ENCODE data around the gene SLC1A4. TPM values are rescaled to one million over a fixed set of nuclear protein-coding genes. Genes with fewer than 3 reads are reported as not detected.
A peak's percentile ranks its signal among the peaks of the same experiment; 100 is the strongest.

The SLC1A4 gene
- total and polyA plus RNA-seq, 2 of the 4 experiments (the other 2 are of a cell fraction), result 6.8 to 8.1 TPM

DNA sequence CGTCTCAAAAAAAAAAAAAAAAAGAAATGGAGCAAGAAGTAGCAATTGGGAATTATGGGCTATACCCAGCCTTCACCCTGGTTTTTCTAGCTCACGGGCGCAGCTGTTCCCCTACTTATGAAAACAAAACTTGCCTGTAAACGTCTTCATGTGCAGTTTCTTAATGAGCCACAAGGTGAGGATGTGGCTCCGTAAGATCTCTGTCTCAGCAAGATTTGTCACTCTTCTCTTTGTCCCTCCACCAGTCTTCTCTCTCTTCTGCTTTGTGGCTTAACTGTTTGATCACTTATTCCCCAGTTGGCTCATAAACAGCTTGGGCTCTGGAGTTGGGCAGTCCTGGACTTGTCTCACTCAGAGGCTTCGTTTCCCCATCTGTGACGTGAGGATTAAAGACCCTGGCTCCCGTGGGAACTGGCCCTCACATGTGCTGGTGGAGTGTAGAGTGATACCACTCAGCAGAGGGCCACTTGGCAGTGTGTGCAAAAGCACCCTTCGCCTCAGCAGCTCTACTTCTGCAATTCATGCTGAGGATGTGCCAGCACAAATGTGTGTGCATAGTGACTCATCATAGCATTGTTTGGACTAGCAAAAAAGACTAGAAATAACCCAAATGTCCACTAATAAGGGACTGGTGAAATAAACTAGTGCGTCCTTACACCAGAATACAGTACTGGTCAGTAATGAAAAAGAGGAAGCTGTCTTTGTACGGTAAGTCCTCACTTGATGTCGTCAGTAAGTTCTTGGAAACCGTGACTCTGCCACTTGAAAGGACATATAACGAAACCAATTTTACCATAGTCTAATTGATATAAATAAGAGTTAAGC, 75.7 kb downstream of the SLC1A4 start (continued):
- TF ChIP-seq BHLHE40 (IDR thresholded peaks at IDR 0.05; ENCODE audit: low read depth, low read length), result no peak; the same call in 1 of the 2 replicates
- peak; percentile 41; the same call in 1 of the 2 replicates for TF ChIP-seq NFE2L2 (IDR thresholded peaks at IDR 0.05; ENCODE audit: low read depth, low read length)

- Histone ChIP-seq H3K4me2 (ENCODE audit: low read depth, low read length) (no peak overlapping the region), H2BK120ac (ENCODE audit: low read depth, low read length) (peak overlapping the region; percentile 42; the same call in 1 of the 2 replicates), H2AK9ac (replicated peaks; ENCODE audit: low read depth, low read length, poor library complexity) (no peak overlapping the region), H3K9ac (ENCODE audit: low read depth, low read length) (no peak overlapping the region), H2AFZ (replicated peaks; ENCODE audit: low read length, poor library complexity) (peak overlapping the region; percentile 15), H2BK5ac (ENCODE audit: low read depth, low read length, poor library complexity, severe bottlenecking) (peak overlapping the region; percentile 24), H3K56ac (ENCODE audit: extremely low read depth, insufficient read depth, low read length) (no peak overlapping the region), H3K18ac (ENCODE audit: low read depth, low read length) (peak overlapping the region; percentile 31; the same call in 1 of the 2 replicates), H3K4me3 (ENCODE audit: insufficient read depth, low read depth, low read length) (no peak overlapping the region), H2BK15ac (ENCODE audit: low read depth, low read length) (no peak overlapping the region; the same call in 2 of the 3 replicates), H3K4ac (ENCODE audit: low read depth, low read length) (peak overlapping the region; percentile 7), H3K79me1 (ENCODE audit: low read depth in 1 of 2, low read length in 2 of 2) (peaks cover 34 to 87% of the 10 kb centered on the region in 2 experiments), H2AK5ac (ENCODE audit: low read depth, low read length) (peak overlapping the region; percentile 41; the same call in 1 of the 2 replicates), H3K9me1 (ENCODE audit: insufficient read depth, low read length) (peaks cover 42% of the 10 kb centered on the region), H3K23ac (ENCODE audit: low read depth, low read length) (no peak overlapping the region), H4K8ac (ENCODE audit: low read depth in 2 of 2, low read length in 2 of 2) (peak overlapping the region in 1 of 2 experiments; percentile 68; a peak in 3 of 4 replicates), H3K36me3 (ENCODE audit: control insufficient read depth, insufficient read depth, low read length) (peaks cover 29% of the 10 kb centered on the region), H4K91ac (ENCODE audit: insufficient read depth, low read depth, low read length) (peak overlapping the region; percentile 13; the same call in 1 of the 2 replicates), H3K27ac (ENCODE audit: insufficient read depth, low read length) (no peak overlapping the region), H3K14ac (replicated peaks; ENCODE audit: low read depth, low read length) (no peak overlapping the region), H3K27me3 (ENCODE audit: control insufficient read depth, insufficient read depth, low read length) (no peaks in the 10 kb centered on the region), H3K4me1 (ENCODE audit: control insufficient read depth, insufficient read depth, low read length) (peaks cover 37% of the 10 kb centered on the region), H3K9me3 (ENCODE audit: control insufficient read depth, insufficient read depth, low read length) (no peaks in the 10 kb centered on the region), H2BK20ac (ENCODE audit: low read depth, low read length) (no peak overlapping the region; the same call in none of the 2 replicates), H4K5ac (ENCODE audit: low read depth, low read length) (peak overlapping the region; percentile 13; the same call in 1 of the 2 replicates), H4K20me1 (ENCODE audit: insufficient read depth, low read length) (peaks cover 36% of the 10 kb centered on the region)
- CTCF ChIA-PET, result no interaction called here
- dilution Hi-C loops (cut with HindIII; ENCODE audit: low sequenced_read_pairs, unreplicated experiment) (no loop called here), intact Hi-C loops (cut with micrococcal nuclease) (loop anchor here (10.0 kb wide), 1 partner anchor 367 kb away; the partner anchor contains the start of gene SPRED2), in situ Hi-C loops (cut with MboI; ENCODE audit: low sequenced_read_pairs) (loop anchor here (25.0 kb wide), 1 partner anchor 494 kb away; no protein-coding TSS in a partner anchor)
- DNase-seq, result no peak
- ATAC-seq (ENCODE audit: low read depth), result no peak
- 73% methylated on average over 2 of the region's 14 CpGs; no CpG with 5 or more reads in 1 of the 2 experiments for WGBS, 2 experiments (ENCODE audit: extremely low coverage in 2 of 2, insufficient read length in 1 of 2)
- POLR2A ChIA-PET (ENCODE audit: unreplicated experiment), result no interaction called here
- BruUV-seq (replicated peaks), result no TSS peak
- TF ChIP-seq, protein P1, sequence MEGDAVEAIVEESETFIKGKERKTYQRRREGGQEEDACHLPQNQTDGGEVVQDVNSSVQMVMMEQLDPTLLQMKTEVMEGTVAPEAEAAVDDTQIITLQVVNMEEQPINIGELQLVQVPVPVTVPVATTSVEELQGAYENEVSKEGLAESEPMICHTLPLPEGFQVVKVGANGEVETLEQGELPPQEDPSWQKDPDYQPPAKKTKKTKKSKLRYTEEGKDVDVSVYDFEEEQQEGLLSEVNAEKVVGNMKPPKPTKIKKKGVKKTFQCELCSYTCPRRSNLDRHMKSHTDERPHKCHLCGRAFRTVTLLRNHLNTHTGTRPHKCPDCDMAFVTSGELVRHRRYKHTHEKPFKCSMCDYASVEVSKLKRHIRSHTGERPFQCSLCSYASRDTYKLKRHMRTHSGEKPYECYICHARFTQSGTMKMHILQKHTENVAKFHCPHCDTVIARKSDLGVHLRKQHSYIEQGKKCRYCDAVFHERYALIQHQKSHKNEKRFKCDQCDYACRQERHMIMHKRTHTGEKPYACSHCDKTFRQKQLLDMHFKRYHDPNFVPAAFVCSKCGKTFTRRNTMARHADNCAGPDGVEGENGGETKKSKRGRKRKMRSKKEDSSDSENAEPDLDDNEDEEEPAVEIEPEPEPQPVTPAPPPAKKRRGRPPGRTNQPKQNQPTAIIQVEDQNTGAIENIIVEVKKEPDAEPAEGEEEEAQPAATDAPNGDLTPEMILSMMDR (conservative IDR thresholded peaks at IDR 0.05; ENCODE audit: low read depth, low read length), result no peak
- TF ChIP-seq FOS (IDR thresholded peaks at IDR 0.05; ENCODE audit: low read depth, low read length) (no peak), RFX5 (IDR thresholded peaks at IDR 0.05; ENCODE audit: low read depth, low read length) (no peak), SMC3 (IDR thresholded peaks at IDR 0.05; ENCODE audit: low read depth, low read length) (no peak), MAFK (IDR thresholded peaks at IDR 0.05; ENCODE audit: low read depth, low read length) (no peak), MXI1 (IDR thresholded peaks at IDR 0.05; ENCODE audit: borderline replicate concordance, low read depth, low read length) (no peak), CEBPB (IDR thresholded peaks at IDR 0.05; ENCODE audit: low read depth, low read length) (no peak), RCOR1 (IDR thresholded peaks at IDR 0.05; ENCODE audit: insufficient replicate concordance, low read length) (no peak)
- TF ChIP-seq, protein P2, sequence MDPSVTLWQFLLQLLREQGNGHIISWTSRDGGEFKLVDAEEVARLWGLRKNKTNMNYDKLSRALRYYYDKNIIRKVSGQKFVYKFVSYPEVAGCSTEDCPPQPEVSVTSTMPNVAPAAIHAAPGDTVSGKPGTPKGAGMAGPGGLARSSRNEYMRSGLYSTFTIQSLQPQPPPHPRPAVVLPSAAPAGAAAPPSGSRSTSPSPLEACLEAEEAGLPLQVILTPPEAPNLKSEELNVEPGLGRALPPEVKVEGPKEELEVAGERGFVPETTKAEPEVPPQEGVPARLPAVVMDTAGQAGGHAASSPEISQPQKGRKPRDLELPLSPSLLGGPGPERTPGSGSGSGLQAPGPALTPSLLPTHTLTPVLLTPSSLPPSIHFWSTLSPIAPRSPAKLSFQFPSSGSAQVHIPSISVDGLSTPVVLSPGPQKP (IDR thresholded peaks at IDR 0.05; ENCODE audit: borderline replicate concordance, low read depth, low read length), result no peak
These were observed 78.8 kb downstream of the SLC1A4 start for GRCh38 chr2:65067806-65068553.

Measured in IMR-90 (cell line).